Uterus (tissue), 2 donors: Measurements from ENCODE around the gene ABI2.

Experiments used
- POLR2A ChIP-seq, 2 donors: fragments of 450-650 bp; IDR thresholded peaks; one replicate each; pipeline ENCODE4 v1.6.1; 2016; ENCODE audit warnings: antibody characterized with exemption in 2 of 2, mild to moderate bottlenecking in 1 of 2, moderate library complexity in 1 of 2
- TF ChIP-seq, protein P1 (sequence below), 4 experiments: fragments of 200-600 bp in 2 of 4; fragments of 450-650 bp in 2 of 4; sonication (generic) in 2 of 4; IDR thresholded peaks; one replicate each; pipeline ENCODE4 v1.5.1; 2016 to 2019; ENCODE audit warnings: antibody characterized with exemption in 4 of 4, mild to moderate bottlenecking in 2 of 4, moderate library complexity in 1 of 4

DNA sequence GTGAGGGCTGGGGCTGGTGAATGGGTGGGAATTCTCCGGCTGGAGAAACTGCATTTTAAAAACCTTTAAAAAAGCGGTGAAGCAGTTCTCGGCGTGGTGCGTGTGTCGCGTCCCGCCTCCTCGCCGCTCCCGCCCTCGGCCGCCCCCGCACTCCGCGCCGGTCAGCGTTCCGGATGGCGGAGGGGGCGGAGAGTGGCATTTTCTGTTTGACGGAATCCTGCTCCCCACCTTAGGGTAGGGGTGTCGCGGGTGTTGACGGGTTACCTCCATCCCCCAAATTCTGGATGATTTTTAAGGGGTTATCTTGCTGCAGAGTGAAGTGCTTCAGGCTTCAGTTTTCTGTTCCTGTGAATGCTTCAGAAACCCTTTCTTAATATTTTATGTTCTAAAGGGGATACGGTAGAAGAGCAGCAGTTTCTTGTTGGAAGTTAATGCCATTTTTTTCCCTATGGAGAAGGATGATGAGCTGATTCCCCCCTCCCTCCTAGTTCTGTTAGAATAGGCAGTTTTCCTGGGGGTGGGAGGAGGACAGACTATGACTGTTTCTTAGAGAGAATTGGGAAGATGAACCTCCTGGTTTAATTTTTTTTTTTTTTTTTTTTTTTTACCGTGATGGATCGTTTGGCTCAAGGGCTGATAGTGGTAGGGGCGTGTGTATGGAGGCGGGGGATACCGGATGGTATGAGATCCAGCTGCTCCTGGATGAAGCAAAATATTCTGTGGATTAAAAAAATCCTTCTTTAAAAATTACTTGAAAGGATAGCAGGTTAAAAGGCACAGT is 756 bp downstream of the ABI2 start:
- TF ChIP-seq, protein P1, sequence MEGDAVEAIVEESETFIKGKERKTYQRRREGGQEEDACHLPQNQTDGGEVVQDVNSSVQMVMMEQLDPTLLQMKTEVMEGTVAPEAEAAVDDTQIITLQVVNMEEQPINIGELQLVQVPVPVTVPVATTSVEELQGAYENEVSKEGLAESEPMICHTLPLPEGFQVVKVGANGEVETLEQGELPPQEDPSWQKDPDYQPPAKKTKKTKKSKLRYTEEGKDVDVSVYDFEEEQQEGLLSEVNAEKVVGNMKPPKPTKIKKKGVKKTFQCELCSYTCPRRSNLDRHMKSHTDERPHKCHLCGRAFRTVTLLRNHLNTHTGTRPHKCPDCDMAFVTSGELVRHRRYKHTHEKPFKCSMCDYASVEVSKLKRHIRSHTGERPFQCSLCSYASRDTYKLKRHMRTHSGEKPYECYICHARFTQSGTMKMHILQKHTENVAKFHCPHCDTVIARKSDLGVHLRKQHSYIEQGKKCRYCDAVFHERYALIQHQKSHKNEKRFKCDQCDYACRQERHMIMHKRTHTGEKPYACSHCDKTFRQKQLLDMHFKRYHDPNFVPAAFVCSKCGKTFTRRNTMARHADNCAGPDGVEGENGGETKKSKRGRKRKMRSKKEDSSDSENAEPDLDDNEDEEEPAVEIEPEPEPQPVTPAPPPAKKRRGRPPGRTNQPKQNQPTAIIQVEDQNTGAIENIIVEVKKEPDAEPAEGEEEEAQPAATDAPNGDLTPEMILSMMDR (IDR thresholded peaks at IDR 0.05), result no peak
- no peak for TF ChIP-seq POLR2A (IDR thresholded peaks at IDR 0.05)
